CD4-positive, alpha-beta T cell (primary cell): ENCODE measurements around the gene MITF. TPM values are rescaled to one million over a fixed set of nuclear protein-coding genes. Genes with fewer than 3 reads are reported as not detected.

Experiments used
- ATAC-seq: fragments of 200-7000 bp; cut with Tn5 transposase; one replicate; pipeline ENCODE4 v1.10.0; 2022; ENCODE audit warnings: mild to moderate bottlenecking; ENCODE audit not compliant: poor library complexity
- CTCF ChIA-PET: fragments of 350-600 bp; sonication (Branson Sonifier 250); formaldehyde crosslinking; loops from one replicate; lab custom pipeline; 2021; ENCODE audit warnings: antibody characterized with exemption, inconsistent platforms; lab: Charles Lee
- POLR2A ChIA-PET: fragments of 350-600 bp; sonication (Branson Sonifier 250); formaldehyde crosslinking; loops from one replicate; lab custom pipeline; 2021; ENCODE audit warnings: antibody characterized with exemption, inconsistent platforms; lab: Charles Lee
- DNase-seq, 14 experiments: peaks; one replicate each; pipeline ENCODE4 v3.0.0-alpha.2; 2013 to 2020; ENCODE audit warnings: mixed read lengths in 2 of 14
- H3K27ac ChIP-seq, 2 donors: one replicate each; pipeline versions ENCODE4 v1.5.1 to v1.7.0; 2013; ENCODE audit warnings: low read length in 2 of 2, low read depth in 1 of 2, mild to moderate bottlenecking in 1 of 2
- H3K27me3 ChIP-seq, 2 experiments: 1 replicate in 1 of 2; 2 replicates in 1 of 2; pipeline versions ENCODE4 v1.6.1 to v1.7.0; 2013; ENCODE audit warnings: low read length in 2 of 2, control low read depth in 1 of 2, mild to moderate bottlenecking in 1 of 2, moderate library complexity in 1 of 2; ENCODE audit not compliant: insufficient read depth in 2 of 2, control insufficient read depth in 1 of 2
- H3K36me3 ChIP-seq: one replicate; pipeline ENCODE4 v1.6.1; 2013; ENCODE audit warnings: low read length, control low read depth; ENCODE audit not compliant: insufficient read depth
- H3K4me1 ChIP-seq: one replicate; pipeline ENCODE4 v1.6.1; 2013; ENCODE audit warnings: low read length, control low read depth; ENCODE audit not compliant: insufficient read depth
- H3K4me3 ChIP-seq: one replicate; pipeline ENCODE4 v1.5.1; 2013; ENCODE audit warnings: mild to moderate bottlenecking, low read length, moderate library complexity
- H3K9me3 ChIP-seq, 2 experiments: 1 replicate in 1 of 2; 2 replicates in 1 of 2; pipeline versions ENCODE4 v1.6.1 to v1.7.0; 2013; ENCODE audit warnings: low read length in 2 of 2, mild to moderate bottlenecking in 2 of 2, control low read depth in 1 of 2, moderate library complexity in 1 of 2; ENCODE audit not compliant: control insufficient read depth in 1 of 2, insufficient read depth in 1 of 2
- H3K27ac Mint-ChIP-seq: one replicate; pipeline ENCODE4 v1.8.0; 2020; ENCODE audit warnings: mixed read lengths
- H3K27me3 Mint-ChIP-seq: one replicate; pipeline ENCODE4 v1.8.0; 2021; ENCODE audit warnings: mixed read lengths
- H3K36me3 Mint-ChIP-seq: one replicate; pipeline ENCODE4 v1.8.0; 2021; ENCODE audit warnings: low read depth, mixed read lengths
- H3K4me1 Mint-ChIP-seq: one replicate; pipeline ENCODE4 v1.8.0; 2021; ENCODE audit warnings: low read depth, mixed read lengths
- H3K4me3 Mint-ChIP-seq: one replicate; pipeline ENCODE4 v1.8.0; 2020; ENCODE audit warnings: mild to moderate bottlenecking, mixed read lengths
- H3K9me3 Mint-ChIP-seq: one replicate; pipeline ENCODE4 v1.8.0; 2020; ENCODE audit warnings: mixed read lengths
- intact Hi-C, 2 experiments: fragments of 100-400 bp; cut with DNase I in 1 of 2; cut with micrococcal nuclease in 1 of 2; formaldehyde crosslinking; loops; one replicate each; pipeline versions ENCODE4 v1.15.1 to v1.9.0; 2023 to 2025; cut with DNase I, micrococcal nuclease
- total RNA-seq, 174 experiments: library from RNA in 2 of 174; stranded (reverse) in 2 of 174; gene quantifications; one replicate each; pipeline ENCODE4 v1.2.3 and lab custom pipeline; 2021 to 2026
- TF ChIP-seq, protein P1 (sequence below): fragments of 200-600 bp; IDR thresholded peaks from one replicate; pipeline ENCODE4 v1.8.0; 2022; ENCODE audit warnings: antibody characterized with exemption, mild to moderate bottlenecking

Gene MITF
- total RNA-seq, 2 experiments from 2014 or later, result not detected

DNA sequence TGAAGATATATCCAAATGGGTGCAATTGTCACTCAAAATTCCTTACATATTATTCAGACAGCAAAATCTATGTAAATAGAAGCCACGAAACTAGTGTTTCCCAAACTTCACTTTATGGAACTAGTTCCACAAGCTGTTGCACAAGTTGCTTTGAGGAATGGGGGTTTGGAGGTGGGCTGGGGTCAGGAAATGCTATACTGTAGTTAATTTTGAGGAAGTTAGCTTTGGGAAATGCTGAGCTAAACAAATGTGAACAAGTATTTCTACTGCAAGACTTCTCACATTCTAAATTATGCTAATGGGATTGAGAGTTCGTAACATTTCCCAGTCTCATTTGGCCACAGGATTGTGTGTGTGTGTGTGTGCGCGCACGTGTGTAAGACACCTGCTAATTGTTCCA, 231.6 kb downstream of the MITF start:
- H3K4me3 Mint-ChIP-seq, result no peak overlapping the region
- Histone ChIP-seq H3K4me3 (no peak overlapping the region), H3K4me1 (no peaks in the 10 kb centered on the region), H3K27me3 (no peaks in the 10 kb centered on the region), H3K9me3 (no peaks in the 10 kb centered on the region), H3K27ac (no peak overlapping the region), H3K36me3 (no peaks in the 10 kb centered on the region)
- DNase-seq, result no peak
- ChIA-PET POLR2A (no interaction called here), CTCF (no interaction called here)
- H3K27ac Mint-ChIP-seq, result no peak overlapping the region
- ATAC-seq, result no peak
- intact Hi-C loops, result no loop called here
- H3K9me3 Mint-ChIP-seq, result peaks cover 2% of the 10 kb centered on the region
- no peaks in the 10 kb centered on the region for H3K4me1 Mint-ChIP-seq
- TF ChIP-seq, protein P1, sequence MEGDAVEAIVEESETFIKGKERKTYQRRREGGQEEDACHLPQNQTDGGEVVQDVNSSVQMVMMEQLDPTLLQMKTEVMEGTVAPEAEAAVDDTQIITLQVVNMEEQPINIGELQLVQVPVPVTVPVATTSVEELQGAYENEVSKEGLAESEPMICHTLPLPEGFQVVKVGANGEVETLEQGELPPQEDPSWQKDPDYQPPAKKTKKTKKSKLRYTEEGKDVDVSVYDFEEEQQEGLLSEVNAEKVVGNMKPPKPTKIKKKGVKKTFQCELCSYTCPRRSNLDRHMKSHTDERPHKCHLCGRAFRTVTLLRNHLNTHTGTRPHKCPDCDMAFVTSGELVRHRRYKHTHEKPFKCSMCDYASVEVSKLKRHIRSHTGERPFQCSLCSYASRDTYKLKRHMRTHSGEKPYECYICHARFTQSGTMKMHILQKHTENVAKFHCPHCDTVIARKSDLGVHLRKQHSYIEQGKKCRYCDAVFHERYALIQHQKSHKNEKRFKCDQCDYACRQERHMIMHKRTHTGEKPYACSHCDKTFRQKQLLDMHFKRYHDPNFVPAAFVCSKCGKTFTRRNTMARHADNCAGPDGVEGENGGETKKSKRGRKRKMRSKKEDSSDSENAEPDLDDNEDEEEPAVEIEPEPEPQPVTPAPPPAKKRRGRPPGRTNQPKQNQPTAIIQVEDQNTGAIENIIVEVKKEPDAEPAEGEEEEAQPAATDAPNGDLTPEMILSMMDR, result no peak
- H3K36me3 Mint-ChIP-seq, result no peaks in the 10 kb centered on the region
- H3K27me3 Mint-ChIP-seq, result peaks cover 6% of the 10 kb centered on the region

- Histone ChIP-seq H3K4me1 (no peaks in the 10 kb centered on the region), H3K9me3 (peaks cover 0 to 1% of the 10 kb centered on the region in 2 experiments), H3K27me3 (no peaks in the 10 kb centered on the region), H3K27ac (no peak overlapping the region), H3K4me3 (no peak overlapping the region), H3K36me3 (no peaks in the 10 kb centered on the region)
- Mint-ChIP-seq H3K4me3 (no peak overlapping the region), H3K36me3 (no peaks in the 10 kb centered on the region), H3K4me1 (no peaks in the 10 kb centered on the region), H3K27me3 (peaks cover 6% of the 10 kb centered on the region), H3K27ac (no peak overlapping the region), H3K9me3 (peaks cover 7% of the 10 kb centered on the region)
- ChIA-PET CTCF (no interaction called here), POLR2A (no interaction called here)
- DNase-seq, result no peak
- TF ChIP-seq, protein P1, result no peak
- intact Hi-C loops, result no loop called here
- no peak for ATAC-seq
Measured at GRCh38 chr3:69972672-69973071, 233.4 kb downstream of the MITF start.

- Histone ChIP-seq H3K9me3 (peaks cover 0 to 3% of the 10 kb centered on the region in 2 experiments), H3K36me3 (no peaks in the 10 kb centered on the region), H3K27me3 (no peaks in the 10 kb centered on the region), H3K4me3 (no peak overlapping the region), H3K27ac (no peak overlapping the region), H3K4me1 (no peaks in the 10 kb centered on the region)
- no peak overlapping the region for H3K4me3 Mint-ChIP-seq
- POLR2A ChIA-PET, result no interaction called here
- no peaks in the 10 kb centered on the region for H3K4me1 Mint-ChIP-seq
- DNase-seq, result no peak
- TF ChIP-seq, protein P1, result no peak
- H3K9me3 Mint-ChIP-seq, result peaks cover 7% of the 10 kb centered on the region
- intact Hi-C loops, result no loop called here
- H3K27me3 Mint-ChIP-seq, result peaks cover 6% of the 10 kb centered on the region
- no peaks in the 10 kb centered on the region for H3K36me3 Mint-ChIP-seq
- ATAC-seq, result no peak
- no peak overlapping the region for H3K27ac Mint-ChIP-seq
- CTCF ChIA-PET, result no interaction called here
Measured at GRCh38 chr3:69976021-69976420, 236.8 kb downstream of the MITF start.
